Stimulated activated CD8-positive, alpha-beta memory T cell treated with anti-CD3 and anti-CD28 coated beads, Interleukin-4, amount 100 ng/mL, for 48 hours (primary cell): ENCODE measurements around the gene SLC24A3.

Experiments used
- DNase-seq: peaks from one replicate; pipeline ENCODE4 v3.0.0-alpha.2; 2020

SLC24A3 gene

GRCh38 chr20:19760371-19760721 lies 547.9 kb downstream of the SLC24A3 start:
- DNase-seq, result no peak

- DNase-seq, result no peak
Measured at GRCh38 chr20:19761326-19761725, 548.9 kb downstream of the SLC24A3 start.

- no peak for DNase-seq
Measured at GRCh38 chr20:19761841-19762240, 549.4 kb downstream of the SLC24A3 start.

- no peak for DNase-seq
Measured at GRCh38 chr20:19764207-19764606, 551.8 kb downstream of the SLC24A3 start.

GRCh38 chr20:19765266-19765665 lies 552.8 kb downstream of the SLC24A3 start:
- DNase-seq, result no peak

GRCh38 chr20:19765913-19766312 lies 553.5 kb downstream of the SLC24A3 start:
- no peak for DNase-seq

- no peak for DNase-seq
Measured at GRCh38 chr20:19767070-19767469, 554.6 kb downstream of the SLC24A3 start.

GRCh38 chr20:19768325-19768842 lies 555.9 kb downstream of the SLC24A3 start:
- DNase-seq, result no peak

- no peak for DNase-seq
Measured at GRCh38 chr20:19769507-19769906, 557.1 kb downstream of the SLC24A3 start.

- DNase-seq, result no peak
Measured at GRCh38 chr20:19770375-19770774, 557.9 kb downstream of the SLC24A3 start.

GRCh38 chr20:19771031-19771430 lies 558.6 kb downstream of the SLC24A3 start:
- DNase-seq, result no peak
